ENCODE data around the gene RPS27L. TPM values are rescaled to one million over a fixed set of nuclear protein-coding genes. Genes with fewer than 3 reads are reported as not detected.

RPS27L gene
- total and polyA plus RNA-seq, 2 of the 8 experiments (the other 6 are each of a cell fraction or from before 2014, with no cell fraction given), result 115 to 143 TPM

DNA sequence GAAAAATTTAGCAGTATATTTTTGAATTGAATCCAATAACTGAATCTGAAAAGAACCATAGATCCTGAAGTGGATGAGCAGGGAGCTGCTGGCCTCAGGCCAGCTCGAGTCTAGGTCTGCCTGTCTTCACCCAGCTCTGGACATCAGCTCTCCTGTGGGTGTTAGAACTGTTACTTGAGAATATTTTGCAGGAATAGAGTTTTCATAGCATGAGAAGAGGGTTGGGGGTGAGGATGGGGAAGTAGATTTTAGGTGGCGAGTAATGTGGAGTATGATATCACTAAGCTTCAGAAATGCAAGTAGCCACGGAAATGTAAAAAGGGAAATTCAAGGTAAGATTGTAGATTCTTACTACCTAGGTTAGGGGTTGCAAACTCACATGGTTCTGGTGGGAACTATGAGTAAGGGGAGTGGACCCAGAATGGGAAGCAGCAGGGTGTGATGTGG is 38.3 kb upstream of the RPS27L start (continued):
- no peak for TF ChIP-seq CHD7 (IDR thresholded peaks at IDR 0.05; ENCODE audit: insufficient replicate concordance, low read length)
- TF ChIP-seq, protein P1, sequence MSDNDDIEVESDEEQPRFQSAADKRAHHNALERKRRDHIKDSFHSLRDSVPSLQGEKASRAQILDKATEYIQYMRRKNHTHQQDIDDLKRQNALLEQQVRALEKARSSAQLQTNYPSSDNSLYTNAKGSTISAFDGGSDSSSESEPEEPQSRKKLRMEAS (IDR thresholded peaks at IDR 0.05), result no peak
- TF ChIP-seq ASH2L (IDR thresholded peaks at IDR 0.05; ENCODE audit: low read length), result no peak
- TF ChIP-seq TAF7 (optimal IDR thresholded peaks at IDR 0.05; ENCODE audit: borderline replicate concordance, low read depth, low read length), result no peak
- TF ChIP-seq, protein P2, sequence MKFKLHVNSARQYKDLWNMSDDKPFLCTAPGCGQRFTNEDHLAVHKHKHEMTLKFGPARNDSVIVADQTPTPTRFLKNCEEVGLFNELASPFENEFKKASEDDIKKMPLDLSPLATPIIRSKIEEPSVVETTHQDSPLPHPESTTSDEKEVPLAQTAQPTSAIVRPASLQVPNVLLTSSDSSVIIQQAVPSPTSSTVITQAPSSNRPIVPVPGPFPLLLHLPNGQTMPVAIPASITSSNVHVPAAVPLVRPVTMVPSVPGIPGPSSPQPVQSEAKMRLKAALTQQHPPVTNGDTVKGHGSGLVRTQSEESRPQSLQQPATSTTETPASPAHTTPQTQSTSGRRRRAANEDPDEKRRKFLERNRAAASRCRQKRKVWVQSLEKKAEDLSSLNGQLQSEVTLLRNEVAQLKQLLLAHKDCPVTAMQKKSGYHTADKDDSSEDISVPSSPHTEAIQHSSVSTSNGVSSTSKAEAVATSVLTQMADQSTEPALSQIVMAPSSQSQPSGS (IDR thresholded peaks at IDR 0.05; ENCODE audit: low read length), result no peak
- no peak for TF ChIP-seq CHD2 (IDR thresholded peaks at IDR 0.05; ENCODE audit: low read length)
- no peak for TF ChIP-seq SIRT6 (IDR thresholded peaks at IDR 0.05; ENCODE audit: low read length)

All from H1 (cell line).